PC-9 (cell line): ENCODE results near the gene MIER3. TPM values are rescaled to one million over a fixed set of nuclear protein-coding genes. Genes with fewer than 3 reads are reported as not detected.

Experiments used
- BruUV-seq: library from RNA; stranded (reverse); fragments of 400-500 nt; replicated peaks from 2 replicates; lab custom pipeline; 2021; lab: Mats Ljungman, UMichigan
- CTCF ChIA-PET: fragments of 300-600 bp; sonication (Branson Sonifier 250); formaldehyde crosslinking; loops from one replicate; lab custom pipeline; 2022; ENCODE audit warnings: antibody characterized with exemption; lab: Charles Lee
- POLR2A ChIA-PET: fragments of 300-600 bp; sonication (Branson Sonifier 250); formaldehyde crosslinking; loops from one replicate; lab custom pipeline; 2022; ENCODE audit warnings: antibody characterized with exemption; ENCODE audit not compliant: unreplicated experiment; lab: Charles Lee
- DNase-seq, 2 experiments: peaks; one replicate each; pipeline versions ENCODE4 v3.0.0 to v3.0.0-alpha.2; 2015 to 2022; ENCODE audit warnings: mixed read lengths in 1 of 2
- H2AFZ ChIP-seq: fragments of 200-600 bp; sonication (generic); 2 replicates; pipeline ENCODE4 v1.8.1; 2017; ENCODE audit warnings: antibody characterized with exemption
- H3F3A ChIP-seq: fragments of 200-600 bp; sonication (generic); 2 replicates; pipeline ENCODE4 v1.8.1; 2017; ENCODE audit warnings: antibody characterized with exemption, mild to moderate bottlenecking, low read depth; ENCODE audit not compliant: insufficient read depth
- H3K27ac ChIP-seq: fragments of 200-600 bp; sonication (generic); 2 replicates; pipeline ENCODE4 v1.6.1; 2016; ENCODE audit warnings: mixed run types
- H3K27me3 ChIP-seq: fragments of 200-600 bp; sonication (generic); 2 replicates; pipeline ENCODE4 v1.6.1; 2016; ENCODE audit warnings: low read depth, mixed run types; ENCODE audit not compliant: insufficient read depth
- H3K36me3 ChIP-seq: fragments of 200-600 bp; sonication (generic); 2 replicates; pipeline ENCODE4 v1.6.1; 2016; ENCODE audit warnings: low read depth, mixed run types
- H3K4me1 ChIP-seq: fragments of 200-600 bp; sonication (generic); replicated peaks from 2 replicates; pipeline ENCODE4 v1.6.1; 2016; ENCODE audit warnings: mixed run types; ENCODE audit not compliant: insufficient read depth
- H3K4me2 ChIP-seq: fragments of 200-600 bp; sonication (generic); 2 replicates; pipeline ENCODE4 v1.6.1; 2017; ENCODE audit warnings: mixed run types
- H3K4me3 ChIP-seq: fragments of 200-600 bp; sonication (generic); 2 replicates; pipeline ENCODE4 v1.6.1; 2016; ENCODE audit warnings: mixed run types
- H3K79me2 ChIP-seq: fragments of 200-600 bp; sonication (generic); 2 replicates; pipeline ENCODE4 v1.6.1; 2017; ENCODE audit warnings: low read depth, mixed run types
- H3K9me2 ChIP-seq: fragments of 200-600 bp; sonication (generic); 2 replicates; pipeline ENCODE4 v1.8.1; 2017; ENCODE audit warnings: mild to moderate bottlenecking; ENCODE audit not compliant: insufficient read depth
- H3K9me3 ChIP-seq: fragments of 200-600 bp; sonication (generic); 2 replicates; pipeline ENCODE4 v1.8.1; 2016; ENCODE audit warnings: low read depth; ENCODE audit not compliant: insufficient read depth
- H4K20me1 ChIP-seq: fragments of 200-600 bp; sonication (generic); 2 replicates; pipeline ENCODE4 v1.8.1; 2017; ENCODE audit not compliant: insufficient read depth
- CTCF ChIP-seq: fragments of 200-600 bp; sonication (generic); conservative IDR thresholded peaks from 2 replicates; pipeline ENCODE4 v1.6.1; 2017; ENCODE audit warnings: mixed run types, antibody characterized with exemption, mild to moderate bottlenecking, moderate library complexity
- EZH2 ChIP-seq: fragments of 200-600 bp; sonication (generic); IDR thresholded peaks from 2 replicates; pipeline ENCODE4 v1.8.0; 2017; ENCODE audit warnings: antibody characterized with exemption, low read depth
- intact Hi-C: fragments of 100-400 bp; cut with micrococcal nuclease; formaldehyde crosslinking; loops from one replicate; pipeline ENCODE4 v1.10.0; 2022; ENCODE audit not compliant: unreplicated experiment
- total RNA-seq: library from RNA; stranded (reverse); gene quantifications from 2 replicates; pipeline ENCODE4 v1.2.3, GENCODE V29; 2021

Gene MIER3
- total RNA-seq, 1 experiment from 2014 or later: 17.3 TPM

- TF ChIP-seq CTCF (no peak), EZH2 (no peak)
- H3K27me3 ChIP-seq: no peaks in the 10 kb centered on the region
- CTCF ChIA-PET: no interaction called here
- H3K4me3 ChIP-seq: no peak overlapping the region
- intact Hi-C loops: no loop called here
- peaks cover 39% of the 10 kb centered on the region for H3K36me3 ChIP-seq
- H3K9me3 ChIP-seq: no peaks in the 10 kb centered on the region
- H3K9me2 ChIP-seq: no peaks in the 10 kb centered on the region
- BruUV-seq: no TSS peak
- no peaks in the 10 kb centered on the region for H4K20me1 ChIP-seq
- no peaks in the 10 kb centered on the region for H3K79me2 ChIP-seq
- H3K4me2 ChIP-seq: no peak overlapping the region
- no peaks in the 10 kb centered on the region for H3K4me1 ChIP-seq
- POLR2A ChIA-PET: no interaction called here
- H3K27ac ChIP-seq: no peak overlapping the region
- no peak overlapping the region for H2AFZ ChIP-seq
- no peaks in the 10 kb centered on the region for H3F3A ChIP-seq
- no peak for DNase-seq
Measured at GRCh38 chr5:56941981-56942380, 9.9 kb downstream of the MIER3 start.

GRCh38 chr5:56938858-56939257 lies 13.1 kb downstream of the MIER3 start:
- H3K79me2 ChIP-seq: no peaks in the 10 kb centered on the region
- H3K9me2 ChIP-seq: no peaks in the 10 kb centered on the region
- POLR2A ChIA-PET: no interaction called here
- H3K4me3 ChIP-seq: no peak overlapping the region
- H3F3A ChIP-seq: no peaks in the 10 kb centered on the region
- no peak for DNase-seq
- intact Hi-C loops: no loop called here
- no peaks in the 10 kb centered on the region for H3K4me1 ChIP-seq
- peaks cover 42% of the 10 kb centered on the region for H3K36me3 ChIP-seq
- no peak for TF ChIP-seq CTCF
- TF ChIP-seq EZH2: no peak
- H3K27ac ChIP-seq: no peak overlapping the region
- no peak overlapping the region for H2AFZ ChIP-seq
- H3K9me3 ChIP-seq: no peaks in the 10 kb centered on the region
- no peaks in the 10 kb centered on the region for H3K27me3 ChIP-seq
- H4K20me1 ChIP-seq: no peaks in the 10 kb centered on the region
- BruUV-seq: no TSS peak
- no peak overlapping the region for H3K4me2 ChIP-seq
- CTCF ChIA-PET: interaction anchor here (0.7 kb wide), 1 partner anchor 151 kb away, joined by 5 read pairs; no protein-coding TSS in a partner anchor

- Histone ChIP-seq H3K36me3 (peaks cover 54% of the 10 kb centered on the region), H3K79me2 (no peaks in the 10 kb centered on the region), H3K27ac (no peak overlapping the region), H3K9me2 (no peaks in the 10 kb centered on the region), H2AFZ (no peak overlapping the region), H3K9me3 (no peaks in the 10 kb centered on the region), H3F3A (no peaks in the 10 kb centered on the region), H3K27me3 (no peaks in the 10 kb centered on the region), H3K4me1 (no peaks in the 10 kb centered on the region), H3K4me2 (no peak overlapping the region), H3K4me3 (no peak overlapping the region), H4K20me1 (no peaks in the 10 kb centered on the region)
- no peak for DNase-seq
- CTCF ChIA-PET: no interaction called here
- no peak for TF ChIP-seq EZH2
- TF ChIP-seq CTCF: no peak
- intact Hi-C loops: no loop called here
- BruUV-seq: no TSS peak
- POLR2A ChIA-PET: no interaction called here
Measured at GRCh38 chr5:56934325-56934724, 17.6 kb downstream of the MIER3 start.
